Ramos (cell line): Measurements from ENCODE around the gene CDNF.
"Not testable (repeated sequence)": the region's sequence is repeated elsewhere in the genome, so short reads cannot be mapped to it uniquely, and the experiment has no call there.

Source experiments
- in situ Hi-C: fragments of 300-500 bp; cut with MboI; formaldehyde crosslinking; loops from one replicate; pipeline ENCODE4 v1.14.3; 2022; ENCODE audit warnings: low sequenced_read_pairs; ENCODE audit not compliant: unreplicated experiment

Gene CDNF

DNA sequence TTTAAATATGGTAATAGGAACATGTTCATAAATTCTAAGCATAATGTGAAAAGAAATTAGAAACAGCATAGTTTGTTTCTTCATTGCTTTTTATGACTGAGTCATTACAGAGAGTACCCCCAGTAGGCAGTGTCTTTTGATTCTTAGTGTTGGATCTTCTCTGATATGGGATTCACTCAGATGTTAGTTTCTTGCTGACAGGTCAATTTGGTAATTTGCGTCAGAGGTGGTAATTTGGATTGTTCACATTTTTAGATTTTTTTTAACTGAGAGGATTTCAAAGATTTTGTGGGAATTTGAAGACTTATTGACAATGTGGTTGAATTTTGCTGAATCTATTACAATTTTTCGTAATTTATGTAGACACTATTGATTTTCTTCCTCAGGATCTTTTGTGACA is 2.3 kb upstream of the CDNF start:
- in situ Hi-C loops: loop anchor here (25.0 kb wide), 1 partner anchor 653 kb away; no protein-coding TSS in a partner anchor

DNA sequence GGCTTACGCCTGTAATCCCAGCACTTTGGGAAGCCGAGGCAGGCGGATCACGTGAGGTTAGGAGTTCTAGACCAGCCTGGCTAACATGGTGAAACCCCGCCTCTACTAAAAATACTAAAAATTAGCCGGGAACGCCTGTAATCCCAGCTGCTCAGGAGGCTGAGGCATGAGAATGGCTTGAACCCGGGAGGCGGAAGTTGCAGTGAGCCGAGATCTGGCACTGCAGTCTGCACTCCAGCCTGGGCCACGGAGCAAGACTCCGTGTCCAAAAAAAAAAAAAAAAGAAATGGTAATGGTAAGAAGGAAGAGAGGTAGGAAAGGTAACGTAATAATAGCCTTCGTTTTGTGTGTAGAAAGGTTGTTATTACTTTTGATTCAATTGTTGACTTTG is 1.5 kb upstream of the CDNF start:
- in situ Hi-C loops: loop anchor here (25.0 kb wide), 1 partner anchor 652 kb away; no protein-coding TSS in a partner anchor

- in situ Hi-C loops: loop anchor here (25.0 kb wide), 1 partner anchor 651 kb away; no protein-coding TSS in a partner anchor
These were observed 906 bp upstream of the CDNF start for GRCh38 chr10:14838582-14839304.

DNA sequence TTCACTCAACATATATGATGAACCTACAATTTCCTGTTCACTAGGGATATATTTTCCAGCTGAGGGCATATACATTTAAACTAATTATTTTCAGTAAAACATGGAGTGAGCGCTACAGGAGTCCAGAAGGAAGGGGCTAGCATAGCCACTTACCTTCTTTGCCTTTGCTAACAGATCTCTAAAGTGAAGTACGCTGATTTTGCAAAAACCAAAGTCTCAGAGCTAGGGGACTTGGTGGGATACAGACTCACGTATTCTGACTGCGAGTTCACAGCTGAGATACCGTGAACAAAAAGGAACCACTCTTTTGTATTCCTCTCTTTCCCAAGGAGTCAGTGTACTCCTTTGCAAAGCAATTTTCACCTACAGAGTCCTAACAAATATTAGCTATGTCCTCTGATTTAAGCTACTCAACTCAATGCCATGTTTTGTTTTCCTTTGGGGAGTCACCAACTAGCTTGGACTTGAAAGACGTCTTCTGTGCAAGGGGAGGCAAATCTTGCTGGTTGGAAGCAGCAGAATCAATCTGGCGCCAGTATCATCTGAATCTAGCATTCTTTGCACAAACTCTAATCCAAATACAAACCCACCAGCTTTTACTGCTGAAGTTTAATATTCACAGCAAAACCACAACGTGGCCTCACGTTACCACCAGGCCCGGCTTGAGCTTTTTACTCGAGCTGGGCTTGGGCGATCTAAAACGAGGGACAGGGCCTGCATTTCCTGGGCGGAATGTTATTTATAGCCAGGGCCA is 657 bp downstream of the CDNF start:
- in situ Hi-C loops: loop anchor here (25.0 kb wide), 1 partner anchor 650 kb away; no protein-coding TSS in a partner anchor

- in situ Hi-C loops: loop anchor here (25.0 kb wide), 1 partner anchor 649 kb away; no protein-coding TSS in a partner anchor
These were observed 1.6 kb downstream of the CDNF start for GRCh38 chr10:14836208-14836607.

- in situ Hi-C loops: loop anchor here (25.0 kb wide), 1 partner anchor 646 kb away; no protein-coding TSS in a partner anchor
These were observed 4.7 kb downstream of the CDNF start for GRCh38 chr10:14833106-14833505.

DNA sequence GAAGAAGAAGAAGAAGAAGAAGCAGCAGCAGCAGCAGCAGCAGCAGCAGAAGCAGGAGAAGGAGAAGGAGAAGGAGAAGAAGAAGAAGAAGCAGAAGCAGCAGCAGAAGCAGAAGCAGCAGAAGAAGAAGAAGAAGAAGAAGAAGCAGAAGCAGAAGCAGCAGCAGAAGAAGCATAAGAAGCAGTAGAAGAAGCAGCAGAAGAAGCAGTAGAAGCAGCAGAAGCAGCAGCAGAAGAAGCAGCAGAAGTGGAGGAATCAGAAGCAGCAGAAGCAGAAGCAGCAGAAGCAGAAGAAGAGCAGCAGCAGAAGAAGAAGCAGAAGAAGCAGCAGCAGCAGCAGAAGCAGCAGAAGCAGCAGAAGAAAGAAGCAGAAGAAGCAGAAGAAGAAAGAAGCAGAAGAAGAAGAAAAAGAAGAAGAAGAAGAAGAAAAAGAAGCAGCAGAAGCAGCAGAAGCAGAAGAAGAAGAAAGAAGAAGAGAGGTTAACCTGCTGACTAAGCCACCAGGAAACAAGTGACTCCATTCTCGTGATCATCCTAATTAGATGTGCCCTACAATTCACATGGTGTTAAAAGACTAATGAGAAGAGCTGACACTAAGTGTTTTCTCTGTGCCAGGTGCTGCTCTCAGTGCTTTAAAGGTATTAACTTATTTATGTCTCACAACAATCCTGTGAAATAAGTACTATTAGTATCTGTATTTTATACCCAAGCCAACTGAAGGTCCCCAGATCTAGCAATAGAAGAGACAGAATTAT is 11.6 kb downstream of the CDNF start:
- in situ Hi-C loops: loop anchor here (25.0 kb wide), 1 partner anchor 639 kb away; no protein-coding TSS in a partner anchor

- in situ Hi-C loops: loop anchor here (5.0 kb wide), 1 partner anchor 322 kb away; no protein-coding TSS in a partner anchor
These were observed 13.9 kb downstream of the CDNF start for GRCh38 chr10:14823966-14824365.

GRCh38 chr10:14822879-14823755 is 14.7 kb downstream of the CDNF start:
- in situ Hi-C loops: loop anchor here (5.0 kb wide), 1 partner anchor 321 kb away; no protein-coding TSS in a partner anchor

DNA sequence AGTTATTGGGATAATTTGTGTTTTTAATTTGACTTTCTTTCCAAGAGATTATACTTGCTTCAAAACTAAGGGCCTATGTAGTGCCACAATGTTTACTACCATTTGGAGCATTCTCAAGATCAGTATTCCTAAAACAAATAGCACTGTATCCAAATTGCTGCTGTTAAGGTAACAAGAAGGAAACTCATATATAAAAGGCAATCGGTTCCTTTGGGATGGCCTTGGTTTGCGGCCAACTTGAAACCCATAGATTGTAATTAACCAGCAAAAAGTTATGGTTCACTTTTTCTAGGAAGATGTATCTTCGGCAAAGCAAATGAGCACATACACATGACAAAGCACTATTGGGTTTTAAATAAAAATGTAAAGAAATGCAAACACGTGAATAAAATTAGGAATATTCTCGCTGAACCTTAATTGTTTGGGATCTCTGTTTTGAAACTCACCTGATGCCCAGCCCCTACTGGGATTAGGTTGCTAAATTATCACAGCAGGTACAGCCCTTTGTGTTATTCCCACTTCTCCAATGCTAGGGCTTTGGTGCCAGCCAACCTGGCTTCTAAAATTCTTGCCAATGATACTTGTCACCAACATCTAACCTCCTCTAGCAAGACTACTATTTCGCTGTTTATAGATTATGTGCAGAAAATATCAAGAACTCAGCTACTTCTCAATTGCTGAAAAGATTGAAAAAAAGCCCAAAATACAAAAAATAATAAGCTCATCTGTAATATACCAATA is 16.0 kb downstream of the CDNF start:
- in situ Hi-C loops: loop anchor here (5.0 kb wide), 1 partner anchor 320 kb away; no protein-coding TSS in a partner anchor

- in situ Hi-C loops: loop anchor here (5.0 kb wide), 1 partner anchor 318 kb away; no protein-coding TSS in a partner anchor
These were observed 17.1 kb downstream of the CDNF start for GRCh38 chr10:14820775-14821154.

GRCh38 chr10:14820010-14820774 is 17.6 kb downstream of the CDNF start:
- in situ Hi-C loops: loop anchor here (5.0 kb wide), 1 partner anchor 318 kb away; no protein-coding TSS in a partner anchor

- in situ Hi-C loops: not testable (repeated sequence)
These were observed 21.1 kb downstream of the CDNF start for GRCh38 chr10:14816717-14817116.

GRCh38 chr10:14815681-14816080 is 22.2 kb downstream of the CDNF start:
- in situ Hi-C loops: no loop called here

- in situ Hi-C loops: no loop called here
These were observed 25.6 kb downstream of the CDNF start for GRCh38 chr10:14812271-14812670.

DNA sequence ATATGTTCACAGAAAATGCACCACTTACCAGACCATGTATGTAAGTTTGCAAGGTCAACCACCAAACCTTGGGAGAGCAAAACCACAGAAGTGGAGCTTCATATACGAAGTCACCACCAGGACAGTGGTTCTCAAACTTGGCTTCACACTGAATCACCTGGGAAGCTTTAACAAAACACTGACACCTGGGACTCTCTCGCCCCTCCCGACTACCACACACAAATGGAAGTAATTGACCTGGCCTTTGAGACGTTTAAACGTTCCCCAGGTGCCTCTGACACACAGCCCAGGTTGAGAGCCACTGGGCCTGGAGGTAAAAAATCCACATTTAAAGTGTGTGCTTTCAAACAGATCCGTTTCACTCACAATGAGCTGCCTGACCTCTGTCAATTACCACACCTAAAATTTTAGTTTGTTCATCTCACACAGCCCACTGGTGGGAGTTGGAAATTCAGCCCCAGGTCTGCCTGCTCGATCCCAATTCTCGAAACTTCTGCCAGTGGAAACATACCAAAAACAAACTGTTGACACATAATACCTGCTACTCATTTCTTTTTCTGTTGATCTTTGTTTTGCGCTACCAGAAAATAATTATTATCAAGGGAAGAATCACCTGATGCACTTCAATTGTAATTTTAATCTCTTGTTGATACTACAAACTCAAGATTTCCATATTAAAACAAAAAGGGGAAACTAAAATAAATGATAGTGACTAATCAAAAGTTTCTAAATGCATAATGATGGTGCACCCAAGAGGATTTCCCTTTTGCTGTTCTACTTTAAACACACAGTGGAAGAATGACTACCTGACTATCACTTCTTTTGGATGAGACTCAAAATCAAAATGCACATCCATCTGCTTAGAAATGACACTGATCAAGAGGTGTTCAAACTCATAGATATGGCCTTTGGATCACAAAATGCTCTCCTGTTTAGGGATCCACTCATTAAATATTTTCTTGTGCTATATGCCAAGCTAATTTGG is 26.6 kb downstream of the CDNF start:
- in situ Hi-C loops: no loop called here

DNA sequence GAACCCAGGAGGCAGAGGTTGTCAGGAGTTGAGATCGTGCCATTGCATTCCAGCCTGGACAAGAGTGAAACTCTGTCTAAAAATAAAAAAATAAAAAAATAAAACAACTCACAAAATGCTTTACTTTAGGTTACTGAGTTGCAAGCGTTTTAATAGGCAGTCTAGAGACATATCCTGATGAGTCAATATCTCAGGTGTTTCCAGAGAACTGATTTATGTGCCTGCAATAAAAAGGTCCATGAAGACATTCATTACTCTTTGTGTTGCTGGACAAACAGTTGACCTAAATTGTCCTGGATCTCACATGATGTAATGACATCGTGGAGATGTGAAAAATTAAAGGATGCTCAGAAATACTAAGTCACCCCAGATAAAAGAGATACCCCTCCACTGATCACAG is 31.5 kb downstream of the CDNF start:
- in situ Hi-C loops: no loop called here
